GM12875 (cell line): ENCODE results near the gene REX1BD.

Experiments used
- H3K4me3 ChIP-seq: one replicate; pipeline ENCODE4 v1.5.1; 2011; ENCODE audit warnings: low read depth, low read length, control low read depth
- CTCF ChIP-seq: IDR thresholded peaks from 2 replicates; pipeline ENCODE4 v1.5.1; 2011; ENCODE audit warnings: low read depth, mild to moderate bottlenecking, control low read depth, inconsistent platforms, low read length, moderate library complexity, borderline replicate concordance; ENCODE audit not compliant: insufficient read depth

REX1BD gene

GRCh38 chr19:18612051-18612771, 23.6 kb downstream of the REX1BD start:
- no peak overlapping the region for H3K4me3 ChIP-seq
- no peak for TF ChIP-seq CTCF

- no peak within 1 kb of the TSS for H3K4me3 ChIP-seq
- TF ChIP-seq CTCF, result no peak
These were observed 24.4 kb downstream of the REX1BD start, which contains the start of gene TMEM59L for GRCh38 chr19:18612772-18613588. Gene TMEM59L (plus strand): TSS chr19:18612870. CDS start chr19:18612959, 89 bp downstream.

GRCh38 chr19:18613589-18614234, 25.1 kb downstream of the REX1BD start:
- TF ChIP-seq CTCF, result no peak
- H3K4me3 ChIP-seq, result no peak overlapping the region

GRCh38 chr19:18616023-18616422, 27.4 kb downstream of the REX1BD start:
- TF ChIP-seq CTCF, result no peak
- H3K4me3 ChIP-seq, result no peak overlapping the region

- no peak for TF ChIP-seq CTCF
- no peak overlapping the region for H3K4me3 ChIP-seq
These were observed 29.0 kb downstream of the REX1BD start for GRCh38 chr19:18617562-18617961.

GRCh38 chr19:18618236-18618635, 29.6 kb downstream of the REX1BD start:
- no peak for TF ChIP-seq CTCF

More at GRCh38 chr19:18618236-18618635, 29.6 kb downstream of the REX1BD start:
- H3K4me3 ChIP-seq, result no peak overlapping the region
